ENCODE measurements around the gene NECAB2.

DNA sequence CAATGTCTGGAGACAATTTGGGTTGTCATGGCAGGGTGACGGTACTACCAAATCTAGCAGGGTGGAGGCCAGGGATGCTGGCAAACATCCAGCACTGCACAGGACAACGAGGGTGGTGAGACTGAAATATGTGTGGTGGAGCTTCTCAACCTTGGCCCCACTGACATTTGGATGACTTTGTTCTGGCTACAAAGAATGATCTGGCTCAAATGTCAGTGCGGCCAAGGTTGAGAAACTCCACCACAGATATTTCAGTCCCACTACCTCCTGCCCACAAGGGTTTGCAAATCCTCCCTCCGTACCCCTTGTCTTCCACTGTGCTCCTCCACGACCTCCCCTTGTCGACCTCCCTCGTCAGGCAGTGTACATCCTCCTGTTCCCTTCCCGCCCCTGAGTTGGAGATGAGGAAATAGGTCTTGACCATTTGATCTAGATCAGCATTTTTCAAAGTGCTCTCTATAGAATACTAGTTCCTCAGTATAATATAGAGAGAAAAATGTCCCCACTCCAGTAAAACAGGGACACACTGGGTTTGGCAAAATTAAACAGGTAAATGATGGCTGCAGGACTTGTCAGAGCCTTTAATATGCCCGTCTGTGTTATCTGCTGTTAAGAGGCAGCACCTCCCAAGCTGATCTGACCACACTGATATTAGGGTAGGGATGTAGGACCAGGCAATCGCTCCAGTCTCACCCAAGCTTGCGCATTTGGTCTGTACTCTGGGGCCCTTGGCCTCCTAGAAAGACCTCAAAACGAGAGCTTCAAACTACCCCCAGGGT is 8.2 kb upstream of the NECAB2 start:
- TF ChIP-seq EZH2phosphoT487 (IDR thresholded peaks at IDR 0.05; ENCODE audit: borderline replicate concordance, low read length): no peak
- TF ChIP-seq, protein P1, sequence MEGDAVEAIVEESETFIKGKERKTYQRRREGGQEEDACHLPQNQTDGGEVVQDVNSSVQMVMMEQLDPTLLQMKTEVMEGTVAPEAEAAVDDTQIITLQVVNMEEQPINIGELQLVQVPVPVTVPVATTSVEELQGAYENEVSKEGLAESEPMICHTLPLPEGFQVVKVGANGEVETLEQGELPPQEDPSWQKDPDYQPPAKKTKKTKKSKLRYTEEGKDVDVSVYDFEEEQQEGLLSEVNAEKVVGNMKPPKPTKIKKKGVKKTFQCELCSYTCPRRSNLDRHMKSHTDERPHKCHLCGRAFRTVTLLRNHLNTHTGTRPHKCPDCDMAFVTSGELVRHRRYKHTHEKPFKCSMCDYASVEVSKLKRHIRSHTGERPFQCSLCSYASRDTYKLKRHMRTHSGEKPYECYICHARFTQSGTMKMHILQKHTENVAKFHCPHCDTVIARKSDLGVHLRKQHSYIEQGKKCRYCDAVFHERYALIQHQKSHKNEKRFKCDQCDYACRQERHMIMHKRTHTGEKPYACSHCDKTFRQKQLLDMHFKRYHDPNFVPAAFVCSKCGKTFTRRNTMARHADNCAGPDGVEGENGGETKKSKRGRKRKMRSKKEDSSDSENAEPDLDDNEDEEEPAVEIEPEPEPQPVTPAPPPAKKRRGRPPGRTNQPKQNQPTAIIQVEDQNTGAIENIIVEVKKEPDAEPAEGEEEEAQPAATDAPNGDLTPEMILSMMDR (IDR thresholded peaks at IDR 0.05; ENCODE audit: low read depth, low read length, poor library complexity, severe bottlenecking): no peak

Measured in DOHH2 (cell line).